GM12873 (cell line): ENCODE measurements around the gene SLC49A4.

ENCODE experiments used
- CTCF ChIP-seq: IDR thresholded peaks from 2 replicates; pipeline ENCODE4 v1.5.1; 2012; ENCODE audit warnings: low read depth, mild to moderate bottlenecking, moderate library complexity, low read length, control low read depth; ENCODE audit not compliant: insufficient read depth; ENCODE audit errors: missing control alignments

Gene SLC49A4

GRCh38 chr3:122760453-122761271, 34.2 kb upstream of the SLC49A4 start:
- no peak for TF ChIP-seq CTCF

GRCh38 chr3:122766430-122766829, 28.4 kb upstream of the SLC49A4 start:
- no peak for TF ChIP-seq CTCF

GRCh38 chr3:122767540-122768372, 27.1 kb upstream of the SLC49A4 start:
- TF ChIP-seq CTCF = no peak

- no peak for TF ChIP-seq CTCF
Observed at GRCh38 chr3:122770521-122771202, 24.2 kb upstream of the SLC49A4 start.

- no peak for TF ChIP-seq CTCF
Observed at GRCh38 chr3:122772827-122773226, 22.0 kb upstream of the SLC49A4 start.

- TF ChIP-seq CTCF = no peak
Observed at GRCh38 chr3:122773944-122774509, 20.8 kb upstream of the SLC49A4 start.
